NOMO-1 treated with dmso at 0.1 percent for 144 hours (cell line): ENCODE measurements around the gene PBOV1.

Experiments used
- DNase-seq: peaks from one replicate; lab custom pipeline; 2025; ENCODE audit not compliant: unreplicated experiment; lab: John Stamatoyannopoulos, UW

Gene PBOV1

DNA sequence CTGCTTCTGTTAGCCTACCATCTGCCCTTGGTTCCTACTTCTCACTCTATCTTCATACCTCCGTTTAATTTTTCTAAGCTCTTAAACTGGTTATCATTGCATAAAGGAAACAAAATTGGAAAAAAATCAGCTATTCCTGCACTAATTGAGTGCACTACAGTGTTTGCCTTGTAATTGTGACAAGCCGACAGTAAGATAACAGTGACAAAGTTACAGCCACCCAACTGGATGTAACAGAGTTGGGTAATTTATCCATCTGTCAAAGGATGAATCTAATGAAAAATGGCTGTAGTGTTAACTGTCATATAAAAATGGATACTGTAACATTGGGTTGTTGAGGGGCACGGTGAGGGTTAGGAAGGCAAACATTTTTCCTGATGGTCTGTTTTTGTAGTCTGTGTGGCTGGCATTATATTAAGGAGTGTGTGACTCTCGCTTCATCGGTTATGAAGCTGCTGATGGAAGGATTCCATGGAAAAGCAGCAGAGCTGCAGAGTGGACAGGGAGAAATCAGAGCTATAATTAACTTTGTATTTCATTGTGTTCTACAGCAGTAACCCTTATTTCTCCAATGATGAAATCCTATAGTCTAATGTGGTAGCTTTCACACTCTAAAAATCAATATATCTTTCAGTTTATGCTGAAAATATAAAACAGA is 12.7 kb downstream of the PBOV1 start:
- no peak for DNase-seq

GRCh38 chr6:138204792-138205384 is 13.4 kb downstream of the PBOV1 start:
- no peak for DNase-seq

DNA sequence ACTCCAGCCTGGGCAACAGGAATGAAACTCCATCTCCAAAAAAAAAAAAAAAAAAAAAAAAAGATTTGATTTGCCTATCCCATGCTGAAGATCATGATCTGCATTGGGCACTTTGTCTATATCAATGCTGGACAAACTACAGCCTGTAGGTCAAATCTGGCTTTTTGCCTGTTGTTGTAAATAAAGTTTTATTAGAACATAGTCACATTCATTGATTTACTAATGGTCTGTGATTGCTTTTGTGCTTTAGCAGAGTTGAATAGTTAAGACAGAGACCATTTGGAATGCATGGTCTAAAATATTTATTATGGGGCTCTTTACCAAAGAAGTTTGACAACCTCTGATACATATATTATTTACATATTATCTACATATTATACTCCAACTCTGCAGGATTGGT is 14.0 kb downstream of the PBOV1 start:
- DNase-seq = no peak

DNA sequence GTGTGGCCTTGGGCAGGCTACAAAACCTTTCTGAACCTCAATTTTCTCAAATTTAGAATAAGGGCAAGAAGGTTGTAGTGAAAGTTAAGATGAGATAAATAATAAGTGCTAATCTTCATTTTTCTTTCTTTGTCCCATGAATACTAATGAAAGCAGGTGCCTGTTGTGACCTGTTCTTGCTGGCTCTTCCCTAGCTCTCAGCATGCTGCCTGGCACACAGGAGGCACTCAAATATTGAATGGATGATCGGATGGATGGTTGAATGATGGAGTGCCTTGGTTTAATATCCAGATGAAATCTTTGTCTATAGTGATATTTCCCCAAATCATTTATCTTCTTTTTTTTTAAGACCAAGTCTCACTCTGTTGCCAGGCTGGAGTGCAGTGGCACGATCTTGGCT is 15.0 kb downstream of the PBOV1 start:
- DNase-seq = no peak

DNA sequence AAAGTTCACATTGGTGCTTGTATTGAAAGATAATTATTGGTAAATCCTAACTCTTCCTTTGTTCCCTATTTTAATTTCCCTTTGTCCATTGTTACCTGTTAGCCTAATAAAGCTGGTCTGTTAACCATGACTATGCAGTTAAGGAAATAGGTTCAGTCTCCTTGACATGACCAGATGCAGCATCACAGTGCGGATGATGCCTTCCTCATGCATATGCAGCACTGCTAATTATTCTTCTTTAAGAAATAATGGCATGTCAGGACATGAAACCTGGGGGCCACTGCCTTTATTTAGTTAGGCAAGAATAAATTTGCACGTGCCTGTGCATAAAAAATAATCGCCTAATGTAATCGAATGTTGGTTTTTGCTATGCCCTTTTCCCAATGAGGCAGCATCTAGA is 16.5 kb downstream of the PBOV1 start:
- DNase-seq = no peak

DNA sequence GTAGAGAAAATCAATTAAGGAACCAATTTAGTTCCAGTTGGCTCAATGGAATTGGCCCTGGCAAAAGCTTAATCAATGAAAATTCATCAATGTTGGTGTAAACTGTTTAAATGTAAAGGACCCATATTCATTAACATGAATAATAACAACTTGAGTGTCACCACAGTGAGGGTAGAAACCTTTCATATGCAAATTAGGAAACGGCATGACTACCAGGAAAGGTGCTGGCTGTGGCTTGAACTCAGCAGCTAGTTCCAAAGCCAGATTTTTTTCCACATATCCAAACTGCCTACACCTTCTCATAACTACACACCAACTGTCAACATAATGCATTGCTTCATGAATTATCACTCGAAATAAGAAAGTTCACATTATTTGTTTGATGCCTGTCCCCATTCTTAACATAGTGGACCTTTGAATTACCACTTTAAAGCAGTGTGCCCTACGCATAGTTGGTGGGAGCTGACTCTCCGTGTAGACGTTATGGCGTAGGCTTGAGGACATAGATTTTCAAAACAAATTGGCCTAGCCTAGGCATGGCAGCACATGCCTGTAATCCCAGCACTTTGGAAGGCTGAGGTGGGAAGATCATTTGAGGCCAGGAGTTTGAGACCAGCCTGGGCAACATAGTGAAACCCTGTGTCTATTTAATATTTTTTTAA is 19.7 kb downstream of the PBOV1 start:
- no peak for DNase-seq

- no peak for DNase-seq
Measured at GRCh38 chr6:138197570-138197969, 20.7 kb downstream of the PBOV1 start.

GRCh38 chr6:138196122-138196738 is 22.1 kb downstream of the PBOV1 start:
- no peak for DNase-seq

GRCh38 chr6:138194287-138194686 is 24.0 kb downstream of the PBOV1 start:
- no peak for DNase-seq

GRCh38 chr6:138188278-138188941 is 29.9 kb downstream of the PBOV1 start:
- DNase-seq = no peak

DNA sequence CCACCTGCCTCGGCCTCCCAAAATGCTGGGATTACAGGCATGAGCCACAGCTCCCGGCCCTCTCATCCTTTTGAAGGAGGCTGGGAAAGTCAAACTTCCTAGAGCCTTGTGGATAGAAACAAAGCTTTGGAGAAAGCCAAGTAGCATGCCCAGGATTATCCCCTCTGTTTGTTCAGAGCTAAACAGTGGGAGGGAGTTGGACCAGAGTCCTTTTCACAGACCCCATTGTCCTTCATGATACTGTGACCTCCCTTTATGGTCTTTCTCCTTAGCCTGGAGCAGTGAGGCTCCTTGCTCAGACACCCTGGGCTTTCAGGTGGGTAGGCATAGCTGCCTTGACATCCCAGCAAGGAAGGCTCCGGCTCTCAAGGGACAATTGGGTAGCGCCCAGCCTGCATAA is 31.1 kb downstream of the PBOV1 start:
- no peak for DNase-seq

- DNase-seq = no peak
Measured at GRCh38 chr6:138184230-138184629, 34.1 kb downstream of the PBOV1 start.

DNA sequence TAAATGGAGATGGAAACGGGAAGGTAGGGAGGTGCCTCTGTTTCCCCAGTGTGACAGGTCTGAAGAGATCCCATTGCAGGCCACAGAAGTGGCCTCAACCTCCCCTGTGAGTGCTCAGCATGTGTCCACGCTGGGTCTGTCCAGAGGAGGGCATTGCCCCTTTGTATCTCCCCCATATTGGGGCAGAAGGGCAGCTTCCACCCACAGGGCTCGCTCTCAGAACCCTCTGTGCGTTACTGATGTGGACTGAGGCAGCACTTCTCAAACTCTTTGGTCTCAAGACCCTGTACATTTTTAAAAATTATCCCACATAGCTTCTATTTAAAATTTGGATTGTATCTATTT is 34.5 kb downstream of the PBOV1 start:
- DNase-seq = no peak

- DNase-seq = no peak
Measured at GRCh38 chr6:138182939-138183789, 35.1 kb downstream of the PBOV1 start.

DNA sequence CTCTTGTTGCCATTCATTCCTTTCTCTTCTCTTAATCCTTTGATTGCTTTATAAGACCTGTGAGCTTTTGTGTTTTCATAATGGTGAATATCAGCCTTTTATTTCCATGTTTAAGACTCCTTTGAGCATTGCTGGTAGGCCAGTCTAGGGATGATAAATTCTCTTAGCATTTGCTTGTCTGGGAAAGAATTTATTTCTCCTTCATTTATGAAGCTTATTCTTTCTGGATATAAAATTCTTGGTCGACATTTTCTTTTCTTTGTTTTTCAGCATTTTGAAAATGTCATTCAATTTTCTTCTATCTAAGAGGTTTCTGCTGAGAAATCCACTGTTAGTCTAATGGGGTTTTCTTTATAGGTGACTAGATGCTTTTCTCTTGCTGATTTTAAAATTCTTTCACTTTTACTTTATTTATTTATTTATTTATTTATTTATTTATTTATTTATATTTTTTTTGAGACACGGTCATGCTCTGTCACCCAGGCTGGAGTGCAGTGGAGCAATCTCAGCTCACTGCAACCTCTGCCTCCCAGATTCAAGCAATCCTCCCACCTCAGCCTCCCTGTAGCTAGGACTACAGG is 41.5 kb downstream of the PBOV1 start:
- no peak for DNase-seq

GRCh38 chr6:138175596-138175995 is 42.7 kb downstream of the PBOV1 start:
- DNase-seq = no peak
